C4-2B (cell line): ENCODE results near the gene SORBS2.

Experiments
- ZFX ChIP-seq: fragments of 450-650 bp; IDR thresholded peaks from 2 replicates; pipeline ENCODE4 v1.6.1; 2017
- TF ChIP-seq, protein P1 (sequence below): fragments of 450-650 bp; conservative IDR thresholded peaks from 2 replicates; pipeline ENCODE4 v1.5.1; 2017; ENCODE audit warnings: mild to moderate bottlenecking

DNA sequence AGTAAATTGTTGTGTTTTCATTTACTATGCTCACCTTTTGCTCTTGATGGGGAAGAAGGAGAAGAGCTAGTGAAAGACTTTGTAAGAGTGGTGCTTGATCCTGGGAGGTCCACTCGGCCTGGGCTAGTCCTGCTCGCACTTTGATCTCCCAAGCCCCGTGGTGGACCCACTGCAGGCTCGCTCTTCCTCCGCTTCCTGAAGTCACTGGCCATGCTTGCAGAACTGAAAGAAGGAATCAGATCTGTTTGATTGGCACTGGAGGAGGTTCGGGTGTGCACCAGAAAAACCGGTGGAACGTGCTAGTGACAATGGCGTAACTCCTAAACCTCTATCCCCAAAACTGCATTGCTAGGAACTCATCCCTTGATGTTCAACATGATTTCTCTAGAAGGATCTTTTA is 185.2 kb downstream of the SORBS2 start:
- TF ChIP-seq, protein P1, sequence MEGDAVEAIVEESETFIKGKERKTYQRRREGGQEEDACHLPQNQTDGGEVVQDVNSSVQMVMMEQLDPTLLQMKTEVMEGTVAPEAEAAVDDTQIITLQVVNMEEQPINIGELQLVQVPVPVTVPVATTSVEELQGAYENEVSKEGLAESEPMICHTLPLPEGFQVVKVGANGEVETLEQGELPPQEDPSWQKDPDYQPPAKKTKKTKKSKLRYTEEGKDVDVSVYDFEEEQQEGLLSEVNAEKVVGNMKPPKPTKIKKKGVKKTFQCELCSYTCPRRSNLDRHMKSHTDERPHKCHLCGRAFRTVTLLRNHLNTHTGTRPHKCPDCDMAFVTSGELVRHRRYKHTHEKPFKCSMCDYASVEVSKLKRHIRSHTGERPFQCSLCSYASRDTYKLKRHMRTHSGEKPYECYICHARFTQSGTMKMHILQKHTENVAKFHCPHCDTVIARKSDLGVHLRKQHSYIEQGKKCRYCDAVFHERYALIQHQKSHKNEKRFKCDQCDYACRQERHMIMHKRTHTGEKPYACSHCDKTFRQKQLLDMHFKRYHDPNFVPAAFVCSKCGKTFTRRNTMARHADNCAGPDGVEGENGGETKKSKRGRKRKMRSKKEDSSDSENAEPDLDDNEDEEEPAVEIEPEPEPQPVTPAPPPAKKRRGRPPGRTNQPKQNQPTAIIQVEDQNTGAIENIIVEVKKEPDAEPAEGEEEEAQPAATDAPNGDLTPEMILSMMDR = no peak
- TF ChIP-seq ZFX = no peak
